Measurements from ENCODE around the gene HRG. TPM values are rescaled to one million over a fixed set of nuclear protein-coding genes. Genes with fewer than 3 reads are reported as not detected.

Gene HRG
- total and polyA plus RNA-seq, 2 donors (not counting 3 experiments of a cell fraction or from before 2014, with no cell fraction given): not detected

DNA sequence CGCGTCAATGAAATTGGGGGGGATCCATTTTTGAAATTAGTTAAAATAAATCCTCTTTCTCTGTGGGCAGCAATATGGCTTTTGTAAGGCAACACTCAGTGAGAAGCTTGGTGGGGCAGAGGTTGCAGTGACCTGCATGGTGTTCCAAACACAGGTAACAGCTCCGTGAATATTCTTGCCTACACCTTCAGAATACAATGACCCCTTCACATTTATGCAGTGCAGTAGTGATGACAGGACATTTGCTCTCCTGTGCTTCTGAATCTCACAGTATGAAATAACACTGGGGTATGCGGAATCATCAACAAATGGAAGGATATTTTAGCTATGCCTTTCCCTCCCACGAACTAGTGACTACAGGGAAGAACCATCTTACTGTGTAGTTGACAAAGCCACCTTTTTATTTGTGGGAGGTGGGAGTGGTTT, 46.0 kb upstream of the HRG start:
- intact Hi-C loops (cut with micrococcal nuclease): loop anchor here (10.0 kb wide), 1 partner anchor 545 kb away; no protein-coding TSS in a partner anchor
- TF ChIP-seq POLR2AphosphoS5 (IDR thresholded peaks at IDR 0.05; ENCODE audit: insufficient read depth, low read depth, low read length) (no peak), POLR2A (IDR thresholded peaks at IDR 0.05; ENCODE audit: low read depth, low read length) (no peak), FOS (IDR thresholded peaks at IDR 0.05; ENCODE audit: borderline replicate concordance, insufficient read depth, low read length) (no peak), JUN (IDR thresholded peaks at IDR 0.05; ENCODE audit: borderline replicate concordance, insufficient read depth, insufficient read length, low read depth) (no peak), GATA2 (IDR thresholded peaks at IDR 0.05; ENCODE audit: insufficient read depth, insufficient read length, low read depth, low read length) (no peak), CTCF (IDR thresholded peaks at IDR 0.05; ENCODE audit: extremely low read depth in 1 of 2, insufficient read depth in 1 of 2, low read depth in 1 of 2, low read length in 2 of 2) (no peak), EZH2 (IDR thresholded peaks at IDR 0.05; ENCODE audit: borderline replicate concordance, low read depth, low read length, severe bottlenecking) (no peak), MYC (IDR thresholded peaks at IDR 0.05; ENCODE audit: low read depth, low read length) (no peak)
- TF ChIP-seq, protein P1, sequence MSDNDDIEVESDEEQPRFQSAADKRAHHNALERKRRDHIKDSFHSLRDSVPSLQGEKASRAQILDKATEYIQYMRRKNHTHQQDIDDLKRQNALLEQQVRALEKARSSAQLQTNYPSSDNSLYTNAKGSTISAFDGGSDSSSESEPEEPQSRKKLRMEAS (IDR thresholded peaks at IDR 0.05; ENCODE audit: insufficient read depth, insufficient read length): no peak
- no peaks in the 10 kb centered on the region for H3K36me3 ChIP-seq (ENCODE audit: control insufficient read depth in 2 of 2, extremely low read depth in 1 of 2, insufficient read depth in 2 of 2, low read length in 2 of 2)

More for the DNA sequence above, 46.0 kb upstream of the HRG start:
- FAIRE-seq (no peak), DNase-seq (ENCODE audit: low read depth, low spot score) (no peak)
- Histone ChIP-seq H3K4me2 (ENCODE audit: insufficient read depth, low read length) (no peak overlapping the region), H3K79me2 (ENCODE audit: control insufficient read depth, insufficient read depth, low read length) (no peaks in the 10 kb centered on the region), H3K27me3 (ENCODE audit: control insufficient read depth in 2 of 2, insufficient read depth in 2 of 2, low read length in 2 of 2) (peaks cover 6 to 11% of the 10 kb centered on the region in 2 experiments), H3K27ac (ENCODE audit: insufficient read depth, low read depth, low read length) (no peak overlapping the region), H3K4me1 (ENCODE audit: control insufficient read depth, extremely low read depth, insufficient read depth, low read length) (no peaks in the 10 kb centered on the region), H3K9me1 (replicated peaks; ENCODE audit: control insufficient read depth, extremely low read depth, insufficient read depth, low read length) (no peaks in the 10 kb centered on the region), H4K20me1 (replicated peaks; ENCODE audit: control insufficient read depth, extremely low read depth, insufficient read depth, low read length) (no peaks in the 10 kb centered on the region), H3K9me3 (replicated peaks; ENCODE audit: control insufficient read depth, insufficient read depth, low read length) (no peaks in the 10 kb centered on the region), H3K4me3 (replicated peaks in 1 of 3; ENCODE audit: insufficient read depth in 1 of 3, low read depth in 1 of 3, low read length in 3 of 3) (no peak overlapping the region), H2AFZ (ENCODE audit: low read depth, low read length) (no peak overlapping the region), H3K9ac (replicated peaks; ENCODE audit: extremely low read depth, insufficient read depth, low read length) (no peak overlapping the region)
- BruUV-seq (replicated peaks): no TSS peak
- dilution Hi-C loops (cut with MboI; ENCODE audit: extremely low pct_ligation_motif_present, low sequenced_read_pairs): no loop called here
- POLR2A ChIA-PET: no interaction called here
- CTCF ChIA-PET: interaction anchor here (1.3 kb wide), 1 partner anchor 10 kb away, joined by 3 read pairs; no protein-coding TSS in a partner anchor

All from endothelial cell of umbilical vein (primary cell).